HG03469 (cell line): ENCODE results near the gene SLC25A11.
"Not testable (repeated sequence)": the region's sequence is repeated elsewhere in the genome, so short reads cannot be mapped to it uniquely, and the experiment has no call there.

Experiments
- ATAC-seq: cut with Tn5 transposase; IDR thresholded peaks from one replicate; pipeline ENCODE4 v1.9.1; 2021; ENCODE audit warnings: mild to moderate bottlenecking, moderate library complexity, moderate number of reproducible peaks; ENCODE audit not compliant: unreplicated experiment

Gene SLC25A11

GRCh38 chr17:4921320-4921719 is 18.5 kb downstream of the SLC25A11 start:
- no peak for ATAC-seq

- no peak for ATAC-seq
These were observed 19.3 kb downstream of the SLC25A11 start for GRCh38 chr17:4920351-4921048.

- ATAC-seq = no peak
These were observed 20.3 kb downstream of the SLC25A11 start for GRCh38 chr17:4919511-4920047.

- ATAC-seq = not testable (repeated sequence)
These were observed 25.3 kb downstream of the SLC25A11 start for GRCh38 chr17:4914551-4914950.

GRCh38 chr17:4913994-4914393 is 25.9 kb downstream of the SLC25A11 start:
- no peak for ATAC-seq

GRCh38 chr17:4908711-4909496 is 30.9 kb downstream of the SLC25A11 start:
- ATAC-seq = no peak

GRCh38 chr17:4908301-4908700 is 31.5 kb downstream of the SLC25A11 start:
- ATAC-seq = no peak

GRCh38 chr17:4906642-4907041 is 33.2 kb downstream of the SLC25A11 start:
- not testable (repeated sequence) for ATAC-seq

- no peak for ATAC-seq
These were observed 36.6 kb downstream of the SLC25A11 start, which contains the start of gene CHRNE for GRCh38 chr17:4903051-4903818. TSS of gene CHRNE (minus strand) at chr17:4903098. CDS start at chr17:4903063, 35 bp downstream.

GRCh38 chr17:4902540-4902939 is 37.3 kb downstream of the SLC25A11 start:
- ATAC-seq = no peak

- no peak for ATAC-seq
These were observed 38.0 kb downstream of the SLC25A11 start for GRCh38 chr17:4901648-4902344.

- ATAC-seq = no peak
These were observed 38.7 kb downstream of the SLC25A11 start for GRCh38 chr17:4901108-4901647.

- ATAC-seq = no peak
These were observed 39.4 kb downstream of the SLC25A11 start for GRCh38 chr17:4900231-4901107.

GRCh38 chr17:4899341-4900230 is 40.3 kb downstream of the SLC25A11 start, which contains the start of gene C17orf107:
TSS of gene C17orf107 (plus strand) at chr17:4899536. CDS start at chr17:4899763, 227 bp downstream.
- no peak for ATAC-seq

- no peak for ATAC-seq
These were observed 40.9 kb downstream of the SLC25A11 start for GRCh38 chr17:4898927-4899326.

- no peak for ATAC-seq
These were observed 41.5 kb downstream of the SLC25A11 start for GRCh38 chr17:4898351-4898750.

GRCh38 chr17:4897785-4898184 is 42.1 kb downstream of the SLC25A11 start:
- ATAC-seq = no peak

- ATAC-seq = no peak
These were observed 42.6 kb downstream of the SLC25A11 start for GRCh38 chr17:4897198-4897687.
